Measurements from ENCODE around the gene SYT2. TPM values are rescaled to one million over a fixed set of nuclear protein-coding genes. Genes with fewer than 3 reads are reported as not detected.

SYT2 gene
- total and polyA plus RNA-seq, 2 of the 13 experiments (the other 11 are each of a cell fraction or from before 2014, with no cell fraction given): not detected

DNA sequence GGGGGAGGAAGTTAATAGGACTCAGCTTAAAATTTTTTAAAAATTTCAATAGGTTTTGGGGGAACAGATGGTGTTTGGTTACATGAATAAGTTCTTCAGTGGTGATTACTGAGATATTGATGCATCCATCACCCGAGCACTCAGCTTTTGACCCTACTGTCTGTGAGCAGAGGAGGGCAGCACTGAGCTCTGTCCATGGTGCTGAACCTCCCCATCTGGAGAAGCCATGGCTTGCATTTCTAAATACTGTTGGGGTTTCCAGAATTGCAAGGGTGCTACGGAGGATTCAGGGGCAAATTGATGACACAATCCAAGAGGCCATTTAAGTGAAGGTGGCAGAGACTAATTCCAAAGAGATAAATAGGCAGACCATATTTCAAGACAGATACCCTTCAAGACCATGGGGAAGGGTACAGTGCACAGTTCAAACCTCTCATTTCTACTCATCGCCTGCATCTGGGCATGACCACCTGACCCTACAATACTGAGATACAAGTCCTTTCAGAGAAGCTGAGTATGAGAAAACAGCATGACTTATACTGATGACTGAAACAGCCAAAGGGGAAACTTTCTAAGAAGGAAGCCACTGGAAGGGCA lies 17.2 kb downstream of the SYT2 start (continued):
- TF ChIP-seq, protein P1, sequence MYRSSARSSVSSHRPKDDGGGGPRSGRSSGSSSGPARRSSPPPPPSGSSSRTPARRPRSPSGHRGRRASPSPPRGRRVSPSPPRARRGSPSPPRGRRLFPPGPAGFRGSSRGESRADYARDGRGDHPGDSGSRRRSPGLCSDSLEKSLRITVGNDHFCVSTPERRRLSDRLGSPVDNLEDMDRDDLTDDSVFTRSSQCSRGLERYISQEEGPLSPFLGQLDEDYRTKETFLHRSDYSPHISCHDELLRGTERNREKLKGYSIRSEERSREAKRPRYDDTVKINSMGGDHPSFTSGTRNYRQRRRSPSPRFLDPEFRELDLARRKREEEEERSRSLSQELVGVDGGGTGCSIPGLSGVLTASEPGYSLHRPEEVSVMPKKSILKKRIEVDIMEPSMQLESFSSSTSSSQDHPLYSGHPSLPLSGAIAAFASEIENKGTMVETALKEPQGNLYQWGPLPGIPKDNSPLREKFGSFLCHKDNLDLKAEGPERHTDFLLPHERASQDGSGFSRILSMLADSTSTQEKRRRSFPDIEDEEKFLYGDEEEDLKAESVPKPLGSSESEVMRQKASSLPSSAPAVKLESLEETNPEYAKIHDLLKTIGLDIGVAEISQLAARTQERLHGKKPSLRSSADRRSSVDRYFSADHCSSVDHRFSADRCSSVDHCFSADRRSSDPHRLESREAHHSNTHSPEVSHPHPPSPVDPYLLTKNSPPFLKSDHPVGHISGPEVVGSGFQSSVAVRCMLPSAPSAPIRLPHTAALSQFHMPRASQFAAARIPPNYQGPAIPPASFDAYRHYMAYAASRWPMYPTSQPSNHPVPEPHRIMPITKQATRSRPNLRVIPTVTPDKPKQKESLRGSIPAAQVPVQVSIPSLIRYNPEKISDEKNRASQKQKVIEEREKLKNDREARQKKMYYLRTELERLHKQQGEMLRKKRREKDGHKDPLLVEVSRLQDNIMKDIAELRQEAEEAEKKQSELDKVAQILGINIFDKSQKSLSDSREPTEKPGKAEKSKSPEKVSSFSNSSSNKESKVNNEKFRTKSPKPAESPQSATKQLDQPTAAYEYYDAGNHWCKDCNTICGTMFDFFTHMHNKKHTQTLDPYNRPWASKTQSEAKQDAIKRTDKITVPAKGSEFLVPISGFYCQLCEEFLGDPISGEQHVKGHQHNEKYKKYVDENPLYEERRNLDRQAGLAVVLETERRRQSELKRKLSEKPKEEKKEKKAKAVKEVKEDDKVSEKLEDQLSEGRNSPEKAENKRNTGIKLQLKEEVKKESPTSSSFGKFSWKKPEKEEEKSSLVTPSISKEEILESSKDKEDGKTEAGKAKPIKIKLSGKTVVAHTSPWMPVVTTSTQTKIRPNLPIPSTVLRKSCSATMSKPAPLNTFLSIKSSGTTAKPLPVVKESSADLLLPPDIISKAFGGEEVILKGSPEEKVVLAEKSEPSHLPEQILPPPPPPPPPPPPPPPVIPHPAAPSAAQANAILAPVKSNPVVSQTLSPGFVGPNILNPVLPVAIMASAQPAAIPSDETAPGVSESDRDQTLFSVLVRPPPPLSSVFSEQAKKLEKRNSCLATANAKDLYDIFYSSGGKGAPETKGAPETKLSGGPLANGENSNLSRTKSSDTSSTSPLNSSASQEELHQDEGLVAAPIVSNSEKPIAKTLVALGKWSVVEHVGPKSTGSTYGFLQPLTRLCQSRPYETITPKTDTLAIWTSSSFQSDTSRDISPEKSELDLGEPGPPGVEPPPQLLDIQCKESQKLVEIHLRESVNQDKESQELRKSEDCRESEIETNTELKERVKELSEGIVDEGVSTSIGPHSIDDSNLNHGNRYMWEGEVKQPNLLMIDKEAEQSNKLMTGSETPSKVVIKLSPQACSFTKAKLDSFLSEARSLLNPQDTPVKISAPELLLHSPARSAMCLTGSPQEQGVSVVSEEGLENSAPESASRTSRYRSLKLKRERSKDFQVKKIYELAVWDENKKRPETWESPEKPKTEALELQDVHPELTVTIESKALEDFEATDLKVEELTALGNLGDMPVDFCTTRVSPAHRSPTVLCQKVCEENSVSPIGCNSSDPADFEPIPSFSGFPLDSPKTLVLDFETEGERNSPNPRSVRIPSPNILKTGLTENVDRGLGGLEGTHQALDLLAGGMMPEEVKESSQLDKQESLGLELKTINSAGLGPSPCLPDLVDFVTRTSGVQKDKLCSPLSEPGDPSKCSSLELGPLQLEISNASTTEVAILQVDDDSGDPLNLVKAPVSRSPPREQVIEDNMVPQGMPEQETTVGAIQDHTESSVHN (CRISPR knock-in tag; IDR thresholded peaks at IDR 0.05): no peak
- TF ChIP-seq, protein P2, sequence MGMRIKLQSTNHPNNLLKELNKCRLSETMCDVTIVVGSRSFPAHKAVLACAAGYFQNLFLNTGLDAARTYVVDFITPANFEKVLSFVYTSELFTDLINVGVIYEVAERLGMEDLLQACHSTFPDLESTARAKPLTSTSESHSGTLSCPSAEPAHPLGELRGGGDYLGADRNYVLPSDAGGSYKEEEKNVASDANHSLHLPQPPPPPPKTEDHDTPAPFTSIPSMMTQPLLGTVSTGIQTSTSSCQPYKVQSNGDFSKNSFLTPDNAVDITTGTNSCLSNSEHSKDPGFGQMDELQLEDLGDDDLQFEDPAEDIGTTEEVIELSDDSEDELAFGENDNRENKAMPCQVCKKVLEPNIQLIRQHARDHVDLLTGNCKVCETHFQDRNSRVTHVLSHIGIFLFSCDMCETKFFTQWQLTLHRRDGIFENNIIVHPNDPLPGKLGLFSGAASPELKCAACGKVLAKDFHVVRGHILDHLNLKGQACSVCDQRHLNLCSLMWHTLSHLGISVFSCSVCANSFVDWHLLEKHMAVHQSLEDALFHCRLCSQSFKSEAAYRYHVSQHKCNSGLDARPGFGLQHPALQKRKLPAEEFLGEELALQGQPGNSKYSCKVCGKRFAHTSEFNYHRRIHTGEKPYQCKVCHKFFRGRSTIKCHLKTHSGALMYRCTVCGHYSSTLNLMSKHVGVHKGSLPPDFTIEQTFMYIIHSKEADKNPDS (CRISPR knock-in tag; IDR thresholded peaks at IDR 0.05): no peak
- TF ChIP-seq NONO (IDR thresholded peaks at IDR 0.05): no peak
- no peak for TF ChIP-seq NONO (CRISPR knock-in tag; conservative IDR thresholded peaks at IDR 0.05)
- TF ChIP-seq, protein P3, sequence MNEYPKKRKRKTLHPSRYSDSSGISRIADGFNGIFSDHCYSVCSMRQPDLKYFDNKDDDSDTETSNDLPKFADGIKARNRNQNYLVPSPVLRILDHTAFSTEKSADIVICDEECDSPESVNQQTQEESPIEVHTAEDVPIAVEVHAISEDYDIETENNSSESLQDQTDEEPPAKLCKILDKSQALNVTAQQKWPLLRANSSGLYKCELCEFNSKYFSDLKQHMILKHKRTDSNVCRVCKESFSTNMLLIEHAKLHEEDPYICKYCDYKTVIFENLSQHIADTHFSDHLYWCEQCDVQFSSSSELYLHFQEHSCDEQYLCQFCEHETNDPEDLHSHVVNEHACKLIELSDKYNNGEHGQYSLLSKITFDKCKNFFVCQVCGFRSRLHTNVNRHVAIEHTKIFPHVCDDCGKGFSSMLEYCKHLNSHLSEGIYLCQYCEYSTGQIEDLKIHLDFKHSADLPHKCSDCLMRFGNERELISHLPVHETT (CRISPR knock-in tag; conservative IDR thresholded peaks at IDR 0.05): no peak
- TF ChIP-seq MYNN (CRISPR knock-in tag; IDR thresholded peaks at IDR 0.05; ENCODE audit: low read depth): peak; percentile 88; the same call in 1 of the 2 replicates
- TF ChIP-seq, protein P4, sequence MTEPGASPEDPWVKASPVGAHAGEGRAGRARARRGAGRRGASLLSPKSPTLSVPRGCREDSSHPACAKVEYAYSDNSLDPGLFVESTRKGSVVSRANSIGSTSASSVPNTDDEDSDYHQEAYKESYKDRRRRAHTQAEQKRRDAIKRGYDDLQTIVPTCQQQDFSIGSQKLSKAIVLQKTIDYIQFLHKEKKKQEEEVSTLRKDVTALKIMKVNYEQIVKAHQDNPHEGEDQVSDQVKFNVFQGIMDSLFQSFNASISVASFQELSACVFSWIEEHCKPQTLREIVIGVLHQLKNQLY (CRISPR knock-in tag; IDR thresholded peaks at IDR 0.05): no peak; the same call in 1 of the 2 replicates
- no peak; the same call in 1 of the 2 replicates for TF ChIP-seq CHCHD3 (CRISPR knock-in tag; IDR thresholded peaks at IDR 0.05)
- TF ChIP-seq ZNF703 (CRISPR knock-in tag; IDR thresholded peaks at IDR 0.05; ENCODE audit: borderline replicate concordance): no peak
- no peak for TF ChIP-seq CC2D1A (CRISPR knock-in tag; IDR thresholded peaks at IDR 0.05)
